OCI-LY1 (cell line): ENCODE measurements around the gene WNT7B.

Experiments used
- CTCF ChIP-seq: fragments of 200-600 bp; sonication (generic), shearing (Covaris generic); IDR thresholded peaks from 2 replicates; pipeline ENCODE4 v1.5.1; 2017; ENCODE audit warnings: mild to moderate bottlenecking, antibody characterized with exemption, low read length, moderate library complexity, mixed read lengths
- EZH2 ChIP-seq: fragments of 200-600 bp; sonication (generic), shearing (Covaris generic); IDR thresholded peaks from 2 replicates; pipeline ENCODE4 v1.8.0; 2017; ENCODE audit warnings: borderline replicate concordance, mixed run types, mild to moderate bottlenecking, antibody characterized with exemption, low read length, moderate library complexity, mixed read lengths

GRCh38 chr22:45877036-45877380, 100.0 kb downstream of the WNT7B start:
- no peak for TF ChIP-seq CTCF
- no peak for TF ChIP-seq EZH2
